ENCODE data around the gene RNASE4.

RNASE4 gene

DNA sequence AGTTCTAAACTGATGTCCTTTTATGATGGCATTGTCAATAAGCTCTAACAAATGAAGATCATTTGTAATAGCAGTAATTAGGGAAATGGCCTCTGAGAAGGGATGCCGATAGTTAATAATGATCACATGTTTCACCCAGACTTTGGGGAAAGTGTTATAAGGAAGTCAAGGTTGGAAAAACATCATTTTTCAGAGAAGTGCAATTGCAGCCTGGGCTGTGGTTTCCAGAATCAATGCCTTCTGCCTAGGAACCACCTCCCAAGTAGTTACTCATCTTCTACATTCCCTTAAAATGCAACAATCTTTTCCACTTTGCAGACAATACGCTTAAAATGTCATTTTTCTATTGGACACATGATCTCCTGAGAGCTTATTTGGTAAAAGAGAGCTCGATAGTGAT, 62.2 kb downstream of the RNASE4 start:
- no peak for DNase-seq

DNA sequence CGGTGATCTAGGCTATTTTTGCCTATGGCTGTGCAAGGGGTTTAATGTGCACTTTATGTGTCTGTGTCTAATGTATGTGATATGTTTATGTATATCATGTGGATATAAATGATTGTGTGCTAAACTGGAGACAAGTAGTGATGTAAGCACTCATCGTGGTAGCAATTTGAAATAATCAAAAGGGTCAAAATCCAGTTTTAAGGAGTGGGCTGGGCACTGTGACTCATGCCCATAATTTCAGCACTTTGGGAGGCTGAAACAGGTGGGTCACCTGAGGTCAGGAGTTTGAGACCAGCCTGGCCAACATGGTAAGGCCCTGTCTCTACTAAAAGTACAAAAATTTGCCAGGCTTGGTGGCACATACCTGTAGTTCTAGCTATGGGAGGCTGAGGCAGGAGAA, 64.1 kb downstream of the RNASE4 start:
- no peak for DNase-seq

DNA sequence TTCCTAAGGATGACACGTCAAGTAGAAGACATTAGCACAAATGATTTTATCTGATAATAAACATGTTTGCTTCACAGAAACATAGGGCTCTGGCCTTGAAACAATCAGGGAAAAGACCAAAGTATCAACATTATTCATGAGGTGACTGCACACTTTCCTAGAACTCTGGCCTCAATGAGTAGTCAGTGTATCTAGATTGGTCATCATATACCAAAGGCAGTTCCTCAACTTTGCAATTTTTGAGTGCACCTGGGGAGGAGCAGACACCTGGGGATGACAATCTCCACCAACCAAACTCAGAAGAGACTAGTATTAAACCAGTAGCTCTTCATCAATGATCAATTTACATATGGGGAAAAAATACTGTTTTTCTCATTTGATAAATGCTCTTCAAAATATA, 65.8 kb downstream of the RNASE4 start:
- DNase-seq: no peak
